HG03039 (cell line): ENCODE results near the gene FOXN3.

Source experiments
- ATAC-seq: cut with Tn5 transposase; IDR thresholded peaks from one replicate; pipeline ENCODE4 v1.9.1; 2021; ENCODE audit warnings: mild to moderate bottlenecking, moderate library complexity; ENCODE audit not compliant: unreplicated experiment

Gene FOXN3

GRCh38 chr14:89365061-89365801 lies 51.8 kb downstream of the FOXN3 start:
- ATAC-seq, result peak; percentile 83

GRCh38 chr14:89364316-89364715 lies 52.7 kb downstream of the FOXN3 start:
- ATAC-seq, result no peak

DNA sequence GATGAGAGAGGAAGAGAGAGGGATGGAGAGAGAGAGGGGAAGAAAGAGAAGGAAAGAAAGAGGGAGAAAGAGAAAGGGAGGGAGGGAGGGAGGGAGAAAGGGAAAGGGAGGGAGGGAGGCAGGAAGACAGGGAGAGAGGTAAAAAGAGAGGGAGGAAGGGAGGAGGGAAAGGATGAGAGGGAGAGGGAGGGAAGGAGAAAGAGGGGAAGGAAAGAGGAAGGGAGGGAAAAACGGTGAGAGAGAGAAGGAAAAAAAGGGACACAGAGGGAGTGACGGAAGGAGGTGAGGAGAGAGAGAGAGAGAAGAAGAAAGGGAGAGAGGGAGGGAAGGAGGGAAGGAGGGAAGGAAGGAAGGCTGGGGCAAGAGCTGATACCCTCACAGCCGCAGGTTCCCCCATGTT lies 56.8 kb downstream of the FOXN3 start:
- ATAC-seq, result no peak

DNA sequence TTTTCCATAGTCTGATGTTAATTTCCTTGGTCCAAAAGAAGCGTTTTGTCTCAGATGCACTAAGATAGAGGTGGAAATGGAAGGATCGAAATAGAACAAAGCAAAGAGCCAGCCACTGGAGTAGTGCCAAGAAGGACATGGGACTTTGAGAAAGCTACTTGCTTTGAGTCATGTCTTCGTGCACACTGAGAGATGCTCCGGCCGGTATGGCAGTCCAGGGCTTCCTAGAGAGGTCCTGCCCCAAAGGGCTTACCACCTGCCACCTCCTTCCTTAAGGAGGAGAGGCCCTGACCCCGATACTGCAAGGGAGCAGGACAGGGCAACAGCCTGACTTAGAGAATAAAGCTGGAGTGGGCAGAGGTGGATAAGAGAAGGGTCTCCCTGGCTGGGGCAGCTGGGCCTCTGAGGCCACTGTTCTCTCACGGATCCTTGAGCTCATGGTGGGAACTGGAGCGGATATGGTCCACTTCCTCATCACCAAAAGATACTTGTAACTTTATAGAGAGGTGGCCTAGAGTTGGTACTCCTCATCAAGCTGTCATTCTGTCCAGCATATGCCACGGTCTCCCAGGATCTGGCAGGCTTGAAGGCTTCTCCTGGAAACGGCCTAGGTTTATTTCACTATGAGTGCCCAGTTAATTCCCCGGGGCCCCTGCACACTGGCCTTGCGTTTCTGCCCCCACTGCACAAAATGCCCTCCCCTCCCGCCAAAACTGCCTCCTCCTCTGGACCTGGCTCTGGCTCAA lies 57.4 kb downstream of the FOXN3 start:
- no peak for ATAC-seq

GRCh38 chr14:89357655-89358297 lies 59.3 kb downstream of the FOXN3 start:
- ATAC-seq, result no peak

- no peak for ATAC-seq
Observed at GRCh38 chr14:89356927-89357326, 60.1 kb downstream of the FOXN3 start.

DNA sequence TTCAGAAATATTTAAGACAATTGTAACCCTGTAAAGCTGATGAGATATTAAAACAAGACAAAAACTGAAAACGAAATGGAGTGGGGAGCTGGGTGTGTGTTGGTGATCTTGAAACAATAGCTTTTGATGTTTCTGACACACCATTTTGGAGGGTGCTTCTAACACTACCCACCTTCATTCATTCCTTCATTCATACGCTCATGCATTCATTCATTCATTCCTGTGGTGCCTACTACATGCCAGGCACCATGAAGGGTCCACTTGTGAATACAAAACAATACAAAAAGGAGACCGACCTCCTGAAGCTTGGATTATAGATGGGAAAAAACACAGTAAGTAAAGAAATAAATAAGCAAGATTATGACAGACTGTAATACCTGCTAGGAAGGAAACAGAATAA lies 60.5 kb downstream of the FOXN3 start:
- ATAC-seq, result no peak

DNA sequence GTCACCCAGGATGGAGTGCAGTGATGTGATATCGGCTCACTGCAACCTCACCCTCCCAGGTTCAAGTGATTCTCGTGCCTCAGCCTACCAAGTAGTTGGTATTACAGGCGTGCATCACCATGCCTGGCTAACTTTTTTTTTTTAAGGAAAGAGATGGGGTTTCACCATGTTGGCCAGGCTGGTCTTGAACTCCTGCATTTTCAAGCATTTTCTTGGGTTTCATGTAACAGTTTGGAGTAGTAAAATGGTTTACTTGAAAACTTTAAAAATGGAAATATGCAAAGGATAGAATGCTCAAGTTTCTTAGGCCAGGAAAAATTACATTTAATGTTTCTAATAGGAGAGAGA lies 63.3 kb downstream of the FOXN3 start:
- no peak for ATAC-seq

DNA sequence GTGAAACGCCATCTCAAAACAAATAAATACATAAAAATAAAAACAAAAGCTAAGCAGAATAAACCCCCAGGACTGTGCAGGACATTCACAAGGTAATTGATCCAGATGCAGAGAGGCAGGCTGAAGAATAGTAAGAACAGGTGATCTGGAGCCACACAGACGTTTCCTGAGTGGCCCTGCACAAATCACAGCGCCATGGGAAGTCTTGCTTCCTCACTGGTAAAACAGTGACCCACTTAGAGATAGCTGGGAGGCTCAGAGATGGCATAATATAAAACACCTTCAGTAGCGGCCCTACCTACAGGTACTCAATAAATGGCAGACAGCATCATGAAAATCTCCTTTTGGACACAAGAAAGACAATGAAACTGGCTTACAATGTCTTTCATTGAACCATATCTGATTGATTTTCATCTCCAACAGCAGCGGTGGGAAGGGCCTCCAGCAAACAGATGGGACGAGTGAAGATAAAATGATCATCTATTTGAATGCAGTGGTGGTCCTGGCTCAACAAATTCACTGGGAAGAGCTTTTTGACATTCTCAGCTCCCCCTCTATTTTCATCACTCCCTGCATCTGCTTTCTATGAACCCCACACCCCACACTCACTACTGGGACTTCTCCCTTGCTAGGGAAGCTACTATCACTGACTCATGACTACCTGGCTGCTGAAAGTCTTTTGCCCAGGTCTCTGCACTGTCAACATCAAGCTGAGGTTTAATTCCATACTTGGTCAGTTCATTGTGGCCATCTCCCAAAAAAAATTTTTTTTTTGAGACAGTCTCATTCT lies 63.9 kb downstream of the FOXN3 start:
- no peak for ATAC-seq

DNA sequence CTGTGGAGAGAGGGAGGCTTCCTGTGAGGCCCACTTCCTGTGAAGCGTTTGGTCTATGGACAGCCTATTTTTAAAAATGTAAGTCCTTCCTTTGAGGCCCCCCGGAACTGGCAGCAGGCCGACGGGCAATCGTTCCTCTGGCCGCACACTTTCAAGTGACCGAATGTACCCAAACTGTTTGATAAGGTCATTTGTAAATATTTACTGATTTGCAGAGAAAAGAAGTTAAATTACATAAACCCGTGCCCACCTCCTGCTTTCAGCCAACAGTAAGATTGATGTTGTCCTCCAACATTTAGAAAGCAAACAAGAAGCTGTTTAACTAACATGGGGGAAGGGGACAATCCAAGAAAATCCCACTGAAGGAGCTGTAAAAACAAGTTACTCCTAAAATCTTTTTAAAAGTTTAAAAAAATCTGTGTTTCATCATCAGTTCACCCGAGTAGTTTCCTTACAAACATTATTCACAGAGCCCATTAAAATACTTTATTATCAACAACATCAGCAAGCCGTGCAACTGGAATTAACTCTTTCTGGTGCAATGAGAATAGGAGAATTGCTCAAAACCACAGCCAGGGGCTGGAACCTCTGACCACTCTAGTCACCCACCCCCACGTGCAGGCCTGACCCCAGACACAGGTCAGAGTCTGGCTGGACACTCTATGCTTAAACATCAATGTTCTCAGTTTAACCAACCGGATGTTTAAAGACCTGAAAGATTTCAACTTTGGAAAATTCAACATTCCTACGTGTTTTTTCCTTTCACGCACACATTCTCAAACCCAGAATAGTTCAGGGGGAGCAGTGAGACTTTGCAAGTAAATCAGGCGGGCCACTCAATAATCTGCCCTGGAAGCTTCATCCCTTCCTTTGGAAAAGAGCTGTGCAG lies 65.3 kb downstream of the FOXN3 start:
- no peak for ATAC-seq

GRCh38 chr14:89351221-89351515 lies 65.9 kb downstream of the FOXN3 start:
- ATAC-seq, result no peak

DNA sequence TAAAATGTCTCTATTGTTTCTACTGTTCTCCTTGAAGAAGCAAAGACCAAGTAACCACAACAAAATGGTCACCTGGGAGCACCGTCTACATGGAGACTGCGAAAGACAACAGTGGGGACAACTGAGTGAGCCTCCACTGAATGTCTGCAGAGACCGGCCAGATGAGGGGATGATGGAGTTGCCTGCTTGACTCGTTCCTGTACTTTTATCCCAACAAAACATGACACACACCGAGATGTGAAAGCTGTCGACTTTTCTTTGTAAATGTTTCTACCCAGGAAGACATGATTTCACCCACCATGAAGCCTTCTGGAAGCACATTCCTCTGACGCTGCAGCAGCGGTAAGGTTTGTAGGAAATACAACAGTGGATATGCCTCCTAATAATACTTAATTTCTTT lies 66.9 kb downstream of the FOXN3 start:
- no peak for ATAC-seq

- ATAC-seq, result no peak
Observed at GRCh38 chr14:89349171-89350008, 67.6 kb downstream of the FOXN3 start.

- no peak for ATAC-seq
Observed at GRCh38 chr14:89348722-89349121, 68.3 kb downstream of the FOXN3 start.

- no peak for ATAC-seq
Observed at GRCh38 chr14:89347885-89348284, 69.1 kb downstream of the FOXN3 start.

DNA sequence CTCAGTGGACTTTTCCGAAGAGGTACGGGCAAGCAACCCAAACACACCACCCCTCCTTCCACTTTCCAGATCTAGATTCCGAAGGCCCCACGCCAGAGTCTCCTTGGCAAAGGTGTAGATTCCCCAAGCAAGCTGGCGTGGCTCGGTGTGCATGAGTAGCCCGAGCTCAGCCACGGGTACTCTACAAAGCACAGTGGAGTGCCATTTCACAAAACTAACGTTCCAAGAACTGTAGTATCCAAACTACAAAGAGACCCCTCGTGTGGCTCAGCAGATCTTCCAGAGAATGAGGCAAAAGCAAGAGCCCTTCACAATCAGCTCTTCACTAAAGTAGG lies 72.1 kb downstream of the FOXN3 start:
- no peak for ATAC-seq

DNA sequence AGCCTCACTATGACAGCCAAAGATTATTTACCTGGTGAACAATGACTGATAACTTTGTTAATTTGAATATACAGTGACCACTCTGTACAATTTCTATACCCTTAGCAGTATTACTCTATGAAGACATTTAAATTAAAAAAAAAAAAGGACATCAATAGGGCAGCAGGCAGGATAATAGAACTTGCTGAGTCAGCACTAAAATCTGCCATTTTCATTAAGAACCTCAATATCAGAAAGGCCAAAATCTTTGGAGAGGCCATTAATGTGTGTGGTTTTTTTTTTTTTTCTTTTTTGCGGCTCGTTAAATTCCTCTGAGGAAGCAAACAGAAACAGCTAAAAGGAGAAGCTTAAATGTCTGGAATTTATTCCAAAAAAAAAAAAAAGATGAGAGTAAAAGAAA lies 73.7 kb downstream of the FOXN3 start:
- no peak for ATAC-seq

GRCh38 chr14:89342049-89342448 lies 75.0 kb downstream of the FOXN3 start:
- no peak for ATAC-seq

DNA sequence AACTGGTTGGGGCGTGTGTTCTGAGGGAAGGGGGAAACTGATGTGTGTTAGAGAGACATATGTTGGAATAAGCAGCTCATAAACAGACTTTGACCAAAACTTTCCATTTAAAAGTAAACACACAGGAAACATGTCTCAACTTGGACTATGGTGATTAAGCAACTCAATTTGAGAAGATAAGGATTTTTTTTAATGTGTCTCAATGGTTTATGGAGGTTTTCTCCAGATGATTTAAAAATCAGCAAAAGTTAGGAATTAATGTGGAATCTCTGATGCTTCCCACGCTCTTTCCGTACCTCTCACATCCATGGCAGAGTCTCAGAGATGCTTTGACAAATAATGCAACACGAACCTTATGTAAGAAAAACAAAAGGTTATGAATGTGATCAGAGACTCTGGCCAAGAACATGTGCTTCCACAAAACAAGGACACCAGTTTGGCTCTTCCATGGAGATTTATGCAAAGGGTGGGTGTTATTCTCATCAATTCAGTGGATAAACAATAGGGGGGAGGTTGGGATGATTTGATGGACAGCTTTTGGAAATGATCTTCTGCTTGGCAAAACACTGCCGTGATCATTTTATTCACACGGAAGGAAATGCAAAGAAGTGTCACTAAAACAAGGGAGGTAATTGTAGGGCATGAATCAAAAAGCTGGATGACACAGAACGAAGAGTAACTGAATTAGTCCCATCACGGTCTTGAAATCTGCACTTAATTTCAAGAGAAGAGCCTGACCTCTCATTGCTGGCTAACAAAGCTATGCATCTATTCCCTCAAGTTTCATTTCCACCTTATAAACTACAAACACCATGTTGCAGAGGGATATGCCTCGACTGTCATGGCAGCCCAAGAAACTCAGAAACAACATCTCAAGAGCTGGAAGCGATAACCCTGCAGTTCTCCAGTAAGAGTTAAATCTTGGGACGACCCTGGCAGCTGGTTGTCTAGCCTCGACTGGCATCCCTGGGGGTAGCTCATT lies 76.5 kb downstream of the FOXN3 start:
- no peak for ATAC-seq
